Measurements from ENCODE around the gene FAM43A.

GRCh38 chr3:194711913-194712312 is 26.2 kb downstream of the FAM43A start:
- TF ChIP-seq CTCF (conservative IDR thresholded peaks at IDR 0.05 in 1 of 2, IDR thresholded peaks at IDR 0.05 in 1 of 2; ENCODE audit: extremely low read depth in 1 of 2, insufficient read depth in 1 of 2, low read depth in 1 of 2, low read length in 2 of 2) (no peak), EZH2 (IDR thresholded peaks at IDR 0.05; ENCODE audit: borderline replicate concordance, low read length) (no peak)

All from mammary epithelial cell (primary cell).